HG02970 (cell line): ENCODE measurements around the gene OR2C1.

Source experiments
- ATAC-seq: cut with Tn5 transposase; IDR thresholded peaks from one replicate; pipeline ENCODE4 v1.9.1; 2021; ENCODE audit warnings: mild to moderate bottlenecking, moderate library complexity, moderate number of reproducible peaks; ENCODE audit not compliant: unreplicated experiment, low FRiP score

OR2C1 gene

DNA sequence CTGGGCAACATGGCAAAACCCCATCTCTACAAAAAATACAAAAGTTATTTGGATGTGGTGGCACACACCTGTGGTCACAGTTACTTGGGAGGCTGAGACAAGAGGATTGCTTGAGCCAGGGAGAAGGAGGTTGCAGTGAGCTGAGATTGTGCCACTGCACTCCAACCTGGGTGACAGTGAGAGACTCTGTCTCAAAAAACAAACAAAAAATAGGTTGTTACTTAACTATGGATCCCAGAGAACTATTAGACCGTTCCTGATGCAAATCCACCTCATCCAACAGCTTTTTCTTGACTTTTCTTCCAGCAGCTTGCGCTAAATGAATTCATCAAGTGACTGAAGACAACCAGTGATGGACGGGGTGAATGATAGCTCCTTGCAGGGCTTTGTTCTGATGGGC lies at the start of gene OR2C1:
OR2C1 (plus strand) TSS at position 301 of the 400 bp plus-strand sequence; CDS start at position 353, 52 bp downstream.
- ATAC-seq, result no peak

DNA sequence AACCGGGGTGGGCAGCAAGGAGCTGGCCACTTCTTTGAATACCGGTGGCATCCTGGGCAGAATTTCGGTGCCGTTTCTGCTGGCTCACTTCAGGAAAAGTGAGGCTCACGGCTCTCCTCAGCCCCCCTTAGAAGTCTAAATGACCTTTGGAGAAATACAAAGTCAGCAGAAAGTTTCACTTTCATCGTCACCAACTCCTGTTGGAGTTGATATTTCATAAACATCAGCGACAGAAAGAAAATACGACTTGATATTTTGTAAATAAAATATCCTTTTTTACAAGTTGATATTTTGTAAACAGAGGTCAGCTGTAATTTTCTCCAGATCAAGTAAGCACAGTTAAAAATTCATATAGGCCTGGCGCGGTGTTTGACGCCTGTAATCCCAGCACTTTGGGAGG lies 49.6 kb upstream of the OR2C1 start:
- ATAC-seq, result no peak

DNA sequence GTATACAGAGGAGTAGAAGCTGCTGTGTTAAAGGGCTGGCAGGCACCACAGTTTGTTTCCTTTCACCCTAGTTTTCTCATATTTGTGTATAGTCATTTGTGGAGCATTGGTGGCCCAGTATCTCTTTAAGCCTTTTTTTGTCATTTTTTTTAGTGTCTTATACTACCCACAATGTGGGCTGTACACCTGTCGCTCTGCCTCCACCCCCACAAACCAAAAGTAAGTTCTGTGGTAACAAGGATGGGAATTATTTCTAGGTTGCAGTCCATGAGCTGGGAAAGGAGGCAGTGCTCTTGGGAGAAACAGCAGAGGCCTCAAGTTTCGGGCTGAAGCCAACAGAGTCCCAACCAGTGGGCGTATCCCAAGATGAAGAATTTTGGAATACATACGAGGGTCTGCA lies 44.2 kb upstream of the OR2C1 start:
- no peak for ATAC-seq

DNA sequence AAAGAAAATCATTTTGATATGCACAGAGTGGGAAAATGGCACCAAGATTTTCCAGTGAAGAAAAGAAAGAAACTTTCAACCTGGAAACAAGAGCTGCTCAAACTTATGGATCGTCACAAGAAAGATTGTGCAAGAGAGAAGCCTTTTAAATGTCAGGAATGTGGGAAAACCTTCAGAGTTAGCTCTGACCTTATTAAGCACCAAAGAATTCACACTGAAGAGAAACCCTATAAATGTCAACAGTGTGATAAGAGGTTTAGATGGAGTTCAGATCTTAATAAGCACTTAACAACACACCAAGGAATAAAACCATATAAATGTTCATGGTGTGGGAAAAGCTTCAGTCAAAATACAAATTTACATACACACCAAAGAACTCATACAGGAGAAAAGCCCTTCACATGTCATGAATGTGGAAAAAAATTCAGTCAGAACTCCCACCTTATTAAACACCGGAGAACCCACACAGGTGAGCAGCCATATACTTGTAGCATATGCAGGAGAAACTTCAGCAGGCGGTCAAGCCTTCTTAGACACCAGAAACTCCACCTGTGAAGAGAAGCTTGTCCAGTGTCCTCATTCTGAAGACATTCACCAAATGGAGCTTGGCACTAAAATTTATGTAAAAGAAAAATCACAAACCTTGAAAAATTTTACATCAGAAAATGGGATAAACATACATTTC lies 38.2 kb upstream of the OR2C1 start:
- ATAC-seq, result no peak

DNA sequence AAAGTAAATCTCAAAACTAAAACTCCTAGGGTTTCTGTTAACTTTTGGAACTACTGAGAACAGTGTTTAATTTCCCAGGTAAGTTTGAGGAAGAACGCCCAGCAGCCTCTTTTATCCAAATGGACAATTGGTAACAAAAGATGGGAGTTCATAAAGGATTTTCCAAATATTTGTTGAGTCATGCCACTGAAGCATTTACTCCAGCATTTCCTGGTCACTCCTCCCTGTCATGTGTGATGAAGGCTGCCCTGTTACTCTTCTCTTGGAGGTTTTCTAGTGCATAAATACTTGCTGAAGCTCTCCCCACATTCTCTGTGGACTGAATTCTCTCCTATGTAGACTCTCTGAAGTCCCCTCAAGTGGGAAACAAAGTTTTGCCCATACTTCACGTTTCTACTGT lies 33.9 kb upstream of the OR2C1 start:
- ATAC-seq, result no peak

DNA sequence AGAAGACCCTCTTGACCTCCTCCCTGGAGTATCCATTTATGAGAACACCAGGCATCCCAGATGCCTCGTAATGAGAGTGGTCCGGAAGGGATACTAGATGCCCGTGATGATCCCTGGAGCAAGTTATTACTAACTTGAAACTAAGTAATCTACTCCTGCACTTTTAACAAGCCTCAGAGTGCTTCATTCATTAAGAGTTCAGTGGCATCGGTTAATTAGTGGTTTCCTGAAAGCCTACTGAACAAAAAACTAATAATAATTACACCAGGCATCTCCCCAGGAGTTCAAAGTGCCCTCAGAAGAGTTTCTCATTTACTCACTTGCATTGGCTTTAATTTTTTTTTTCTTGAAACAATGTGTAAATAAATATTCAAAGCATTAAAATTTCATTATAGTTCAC lies 28.2 kb upstream of the OR2C1 start:
- ATAC-seq, result no peak

DNA sequence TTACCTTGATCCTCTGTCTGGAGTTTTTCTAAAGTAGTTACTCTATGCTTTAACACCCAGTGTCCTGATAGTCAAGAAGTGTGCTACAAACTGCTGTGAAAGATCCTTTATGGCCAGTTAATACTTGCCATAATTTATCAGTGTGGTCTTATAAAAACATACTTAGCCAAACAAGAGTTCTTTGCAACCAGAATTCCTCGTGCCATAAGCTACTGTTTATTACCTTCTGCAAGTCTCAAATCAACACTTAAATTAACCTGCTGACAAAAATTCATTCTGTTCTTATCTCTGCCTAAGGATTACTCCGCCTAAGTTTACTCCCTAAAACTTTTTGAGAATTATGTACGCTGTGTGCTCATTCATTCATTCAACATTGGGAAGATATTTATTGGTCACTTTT lies 27.6 kb upstream of the OR2C1 start:
- ATAC-seq, result no peak

DNA sequence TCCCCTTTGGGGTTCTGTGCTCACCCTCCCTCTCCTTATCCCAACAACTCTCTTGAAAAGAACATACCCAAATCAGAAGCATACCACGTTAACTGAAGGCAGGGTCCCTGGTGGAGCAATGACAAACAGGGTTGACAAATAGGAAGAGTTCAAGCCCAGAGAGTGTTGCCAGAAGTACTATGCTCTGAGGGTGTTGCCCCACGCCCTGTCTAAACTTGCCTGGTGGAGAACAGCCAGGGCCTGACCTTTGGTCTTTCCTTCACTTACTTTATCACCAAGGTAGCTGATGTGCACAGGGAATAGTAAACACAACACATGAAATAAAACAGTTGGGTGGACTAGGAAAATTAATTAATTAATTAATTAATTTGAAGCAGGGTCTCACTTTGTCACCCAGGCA lies 27.0 kb upstream of the OR2C1 start:
- ATAC-seq, result no peak

DNA sequence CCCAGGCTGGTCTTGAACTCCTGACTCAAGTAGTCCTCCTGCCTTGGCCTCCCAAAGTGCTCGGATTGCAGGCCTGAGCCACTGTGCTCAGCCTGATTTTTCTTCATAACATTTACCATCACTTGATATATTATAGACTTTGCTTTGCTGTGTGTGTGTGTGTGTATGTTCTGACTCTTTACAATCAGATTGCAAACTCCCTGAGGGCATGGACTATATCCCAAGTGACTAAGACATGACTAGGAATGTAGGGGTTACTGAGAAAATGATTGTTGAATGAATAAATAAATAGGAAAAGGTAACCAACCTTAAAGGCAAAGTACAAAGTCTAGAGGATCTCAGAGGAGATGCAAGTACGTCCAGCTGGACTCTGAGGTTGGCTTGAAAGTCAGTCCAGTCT lies 9.6 kb upstream of the OR2C1 start:
- ATAC-seq, result no peak

DNA sequence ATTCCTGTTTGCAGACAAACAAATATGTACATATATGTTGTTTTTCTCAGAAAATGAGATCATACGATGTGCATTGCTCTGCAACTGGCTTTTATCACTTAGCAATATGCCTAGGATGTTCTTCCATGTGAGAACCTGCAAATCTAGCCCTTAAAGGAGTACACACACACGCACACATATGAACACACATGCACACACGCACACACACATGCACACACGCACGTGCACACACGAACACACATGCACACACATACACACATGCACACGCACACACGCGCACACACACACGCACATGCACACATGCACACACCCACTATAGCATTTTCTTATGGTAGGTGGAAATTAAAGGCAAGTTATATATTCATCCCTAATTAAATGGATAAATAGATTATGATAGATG lies 8.1 kb upstream of the OR2C1 start:
- no peak for ATAC-seq

DNA sequence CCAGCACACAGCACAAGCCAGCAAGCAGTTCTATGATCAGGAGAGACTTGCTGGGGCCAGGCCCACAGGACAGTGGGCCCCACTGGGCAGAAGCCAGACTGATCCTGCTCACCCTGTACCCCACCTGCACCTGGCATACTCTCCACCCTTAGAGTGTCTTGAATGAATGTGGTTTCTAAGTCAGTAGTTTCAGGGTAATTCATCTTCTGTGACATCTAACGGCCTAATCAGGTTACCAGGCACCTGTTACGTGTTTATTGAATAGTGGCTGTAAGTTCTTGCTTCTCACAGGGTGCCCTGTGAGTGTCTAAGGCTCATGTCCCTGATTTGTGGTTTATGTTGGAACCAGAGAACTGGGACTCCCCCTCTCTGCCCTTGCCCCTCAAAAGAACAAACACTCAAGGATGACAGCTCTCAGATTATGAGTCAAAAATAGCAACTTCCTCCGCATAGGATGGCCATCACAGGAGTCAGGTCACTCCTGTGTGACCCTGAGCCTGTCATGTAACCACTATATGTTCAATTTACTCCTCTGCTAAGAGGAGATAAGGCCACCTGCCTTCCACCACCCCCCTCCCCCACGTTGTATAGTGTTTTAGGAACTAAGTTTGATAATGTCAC lies 7.0 kb upstream of the OR2C1 start:
- ATAC-seq, result no peak

DNA sequence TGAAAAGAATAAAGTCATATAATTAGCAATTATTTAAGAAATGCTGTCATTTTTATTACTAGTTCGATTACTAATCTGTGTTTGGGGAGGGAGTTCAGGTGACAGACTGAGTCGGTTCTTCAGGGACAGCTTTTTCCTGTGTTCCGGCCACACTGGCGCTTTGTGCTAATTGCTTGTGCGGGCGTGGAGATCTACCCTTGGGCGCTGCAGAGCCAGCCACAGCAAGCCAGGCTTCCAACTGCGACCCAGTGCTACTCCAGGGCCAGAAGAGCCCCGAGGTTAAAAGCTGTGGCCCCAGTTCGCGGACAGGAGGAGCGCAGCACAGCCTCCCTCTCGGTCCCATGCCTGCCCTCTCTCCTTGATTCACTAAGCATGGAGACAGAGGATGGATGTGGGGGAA lies 6.5 kb upstream of the OR2C1 start:
- no peak for ATAC-seq

DNA sequence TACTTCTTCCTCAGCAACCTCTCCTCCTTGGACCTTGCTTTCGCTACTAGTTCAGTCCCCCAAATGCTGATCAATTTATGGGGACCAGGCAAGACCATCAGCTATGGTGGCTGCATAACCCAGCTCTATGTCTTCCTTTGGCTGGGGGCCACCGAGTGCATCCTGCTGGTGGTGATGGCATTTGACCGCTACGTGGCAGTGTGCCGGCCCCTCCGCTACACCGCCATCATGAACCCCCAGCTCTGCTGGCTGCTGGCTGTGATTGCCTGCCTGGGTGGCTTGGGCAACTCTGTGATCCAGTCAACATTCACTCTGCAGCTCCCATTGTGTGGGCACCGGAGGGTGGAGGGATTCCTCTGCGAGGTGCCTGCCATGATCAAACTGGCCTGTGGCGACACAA lies 429 bp downstream of the OR2C1 start:
- ATAC-seq, result no peak

DNA sequence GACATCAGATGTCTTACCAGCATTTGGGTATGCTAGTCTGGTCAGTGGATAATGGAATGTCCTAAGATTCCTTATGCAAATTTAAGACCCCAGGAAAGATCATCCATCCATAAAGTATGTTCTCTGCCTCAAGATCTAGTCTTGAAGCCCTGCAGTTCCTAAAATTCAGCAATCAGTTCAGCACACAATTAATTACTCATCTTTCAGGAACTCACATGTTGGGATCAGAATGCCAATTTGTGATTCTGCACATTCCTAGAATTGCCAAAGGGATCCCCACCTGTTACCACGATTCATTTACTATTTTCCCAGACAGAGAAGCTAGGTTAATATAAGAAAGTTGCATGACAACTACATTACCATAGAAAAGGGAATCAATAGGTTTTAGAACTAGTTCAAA lies 3.2 kb downstream of the OR2C1 start:
- ATAC-seq, result no peak

DNA sequence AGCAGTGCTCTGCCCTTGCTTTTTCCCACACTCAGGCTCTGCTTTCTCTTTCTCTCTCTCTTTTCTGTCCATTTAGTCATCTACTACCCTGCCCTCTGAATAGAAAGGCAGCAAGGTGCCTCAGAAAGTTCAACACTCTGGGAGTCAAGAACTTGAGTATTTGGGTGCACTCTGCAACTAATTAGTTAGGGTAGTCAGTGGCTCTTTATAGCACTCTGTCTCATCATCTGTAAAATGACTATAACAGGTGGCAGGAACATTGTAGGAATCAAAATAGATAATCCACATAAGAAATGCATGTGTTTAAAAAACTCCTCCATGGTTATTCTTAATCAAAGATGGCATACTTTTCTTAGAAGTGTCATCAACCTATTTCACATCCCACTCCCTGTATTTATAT lies 7.2 kb downstream of the OR2C1 start:
- ATAC-seq, result no peak

DNA sequence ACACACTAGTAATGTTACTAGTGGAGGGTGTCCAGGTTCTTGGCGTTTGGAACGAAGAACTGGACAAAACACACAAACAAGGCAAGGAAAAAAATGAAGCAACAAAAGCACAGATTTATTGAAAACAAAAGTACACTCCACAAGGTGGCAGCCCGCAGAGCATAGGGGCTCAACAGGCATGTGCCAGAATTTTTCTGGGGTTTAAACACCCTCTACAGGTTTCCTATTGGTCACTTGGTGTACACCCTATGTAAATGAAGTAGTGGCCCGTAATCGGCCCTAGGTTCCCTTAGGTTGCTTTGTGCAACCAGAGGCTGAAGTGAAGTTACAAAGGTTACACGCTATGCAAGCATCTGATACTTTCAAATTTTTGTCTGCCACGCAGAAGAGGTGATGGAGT lies 8.1 kb downstream of the OR2C1 start:
- no peak for ATAC-seq

DNA sequence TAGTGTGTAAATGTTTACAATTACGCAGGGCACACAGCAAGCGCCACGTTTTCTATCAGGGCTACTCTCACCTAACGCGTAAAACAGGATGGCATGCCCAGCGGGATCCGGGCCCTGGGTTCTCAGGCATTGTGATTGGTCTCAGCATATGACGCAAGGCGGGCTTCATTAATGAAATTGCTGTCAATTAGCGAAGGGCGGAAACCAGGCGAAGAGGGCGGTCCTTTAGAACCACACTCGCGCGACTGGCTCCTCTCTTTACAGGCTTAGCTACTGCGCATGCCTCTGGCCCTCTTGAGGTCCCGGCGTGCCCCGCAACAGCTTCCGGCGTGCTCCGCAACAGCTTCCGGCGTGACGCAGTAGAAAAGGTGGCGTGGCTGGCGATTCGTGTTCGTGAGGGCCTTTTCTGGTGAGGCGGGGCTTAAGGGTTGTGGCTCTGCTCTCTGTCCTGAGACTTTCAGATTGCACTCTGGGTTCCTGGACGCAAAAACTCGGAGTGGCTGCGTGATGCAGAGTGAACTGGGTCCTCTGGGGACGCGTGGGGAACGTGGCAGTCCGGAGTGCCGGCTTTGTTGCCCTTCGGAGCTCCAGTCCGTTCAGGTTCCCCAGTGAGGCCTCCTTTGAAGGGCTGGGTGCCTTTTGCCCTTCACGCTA lies 9.2 kb downstream of the OR2C1 start:
- no peak for ATAC-seq

DNA sequence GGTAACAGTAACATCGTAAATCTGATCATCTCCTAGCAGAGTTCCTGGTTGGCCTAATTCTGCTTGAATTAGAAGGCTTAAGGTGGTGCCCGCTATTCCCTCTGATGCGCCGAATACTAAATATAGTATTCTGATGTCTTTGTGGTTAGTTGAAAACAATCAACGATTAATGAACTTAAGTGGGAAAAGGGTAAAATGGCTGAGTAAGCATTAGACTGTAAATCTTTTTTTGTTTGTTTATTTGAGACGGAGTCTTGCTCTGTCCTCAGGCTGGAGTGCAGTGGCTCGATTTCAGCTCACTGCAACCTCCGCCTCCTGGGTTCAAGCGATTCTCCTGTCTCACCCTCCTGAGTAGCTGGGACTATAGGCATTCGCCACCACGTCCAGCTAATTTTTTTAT lies 13.4 kb downstream of the OR2C1 start:
- no peak for ATAC-seq

DNA sequence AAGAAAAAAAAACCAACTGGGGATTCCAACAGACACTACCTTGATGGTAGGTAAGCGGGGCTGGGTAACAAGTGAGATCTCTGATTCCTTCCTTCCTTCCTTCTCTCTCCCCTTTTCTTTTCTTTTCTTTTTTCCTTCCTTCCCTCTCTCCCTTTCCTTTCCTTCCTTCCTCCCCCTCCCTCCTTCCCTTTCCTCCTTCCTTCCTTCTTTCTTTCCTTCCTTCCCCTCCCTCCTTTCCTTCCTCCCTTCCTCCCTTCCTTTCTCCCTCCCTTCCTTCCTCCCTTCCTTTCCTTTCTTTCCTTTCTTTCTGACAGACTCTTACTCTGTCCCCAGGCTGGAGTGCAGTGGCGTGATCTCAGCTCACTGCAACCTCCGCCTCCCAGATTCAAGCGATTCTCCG lies 20.0 kb downstream of the OR2C1 start:
- ATAC-seq, result no peak

DNA sequence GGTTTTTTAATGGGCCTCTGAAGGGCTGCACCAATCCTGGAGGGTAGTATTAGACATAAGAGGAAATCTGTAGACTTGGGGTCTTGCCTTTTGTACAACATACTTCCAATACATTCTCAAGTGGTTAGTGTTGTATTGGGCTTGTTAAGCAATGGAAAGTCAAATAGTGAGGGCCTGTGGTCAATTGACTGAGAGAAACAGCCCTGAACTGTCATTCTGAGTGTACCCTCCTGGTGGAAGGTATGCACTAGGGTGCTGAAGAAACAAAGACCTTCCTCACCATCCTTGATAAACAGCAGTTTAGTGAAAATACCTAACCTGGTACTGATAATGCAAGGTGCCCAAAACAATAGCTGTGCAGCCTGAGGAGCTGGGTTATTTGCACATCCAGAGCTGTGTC lies 22.2 kb downstream of the OR2C1 start:
- no peak for ATAC-seq

DNA sequence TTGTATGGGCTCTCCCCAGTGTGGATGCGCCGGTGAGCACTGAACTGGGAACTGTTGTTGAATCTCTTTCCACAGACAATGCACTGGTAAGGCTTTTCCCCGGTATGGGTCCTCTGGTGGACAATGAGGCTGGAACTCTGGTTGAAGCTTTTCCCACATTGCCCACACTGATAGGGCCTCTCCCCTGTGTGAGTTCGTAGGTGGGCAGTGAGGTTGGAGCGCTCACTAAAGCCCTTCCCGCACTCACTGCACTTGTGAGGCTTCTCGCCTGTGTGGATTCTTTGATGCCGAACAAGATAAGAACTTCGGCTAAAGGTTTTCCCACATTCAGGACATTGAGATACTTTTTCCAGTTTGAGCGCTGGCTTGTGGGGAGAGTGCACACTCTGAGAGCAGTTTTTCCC lies 27.4 kb downstream of the OR2C1 start:
- ATAC-seq, result no peak

DNA sequence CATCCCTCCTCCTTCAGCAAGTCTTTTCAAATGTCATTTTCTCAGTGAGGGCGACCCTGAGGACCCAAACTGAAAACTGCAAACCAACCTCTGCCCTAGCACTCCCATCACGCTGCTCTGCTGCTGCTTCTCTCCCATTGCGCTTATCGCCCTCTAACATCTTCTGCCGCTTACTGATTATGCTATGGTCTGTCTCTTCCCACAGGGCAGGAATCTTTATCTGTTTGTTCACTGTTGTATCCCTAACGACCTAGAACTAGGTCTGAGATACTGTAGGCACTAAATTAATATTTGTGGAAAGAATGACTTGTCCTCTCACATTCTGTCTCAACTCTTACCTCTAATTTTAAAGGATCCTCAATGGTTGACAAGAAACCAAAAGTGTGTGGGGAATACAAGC lies 32.6 kb downstream of the OR2C1 start:
- no peak for ATAC-seq
